NB4 (cell line): ENCODE data around the gene CCDC9B.
A peak's percentile ranks its signal among the peaks of the same experiment; 100 is the strongest.

ENCODE experiments used
- DNase-seq: peaks from one replicate; pipeline ENCODE4 v3.0.0; 2010; ENCODE audit warnings: low read depth
- H3K4me3 ChIP-seq: one replicate; pipeline ENCODE4 v1.5.1; 2011; ENCODE audit warnings: mild to moderate bottlenecking, low read depth, low read length, moderate library complexity
- MYC ChIP-seq: IDR thresholded peaks from 2 replicates; pipeline ENCODE4 v1.6.1; 2011; ENCODE audit warnings: low read depth, low read length
- POLR2A ChIP-seq: IDR thresholded peaks from 2 replicates; pipeline ENCODE4 v1.6.1; 2011; ENCODE audit warnings: mild to moderate bottlenecking; ENCODE audit not compliant: insufficient read length; ENCODE audit errors: extremely low read depth
- TF ChIP-seq, protein P1 (sequence below): IDR thresholded peaks from one replicate; pipeline ENCODE4 v1.5.1; 2012; ENCODE audit warnings: low read depth, low read length
- TF ChIP-seq, protein P2 (sequence below): IDR thresholded peaks from 2 replicates; pipeline ENCODE4 v1.6.1; 2011; ENCODE audit warnings: low read depth, low read length

Gene CCDC9B

DNA sequence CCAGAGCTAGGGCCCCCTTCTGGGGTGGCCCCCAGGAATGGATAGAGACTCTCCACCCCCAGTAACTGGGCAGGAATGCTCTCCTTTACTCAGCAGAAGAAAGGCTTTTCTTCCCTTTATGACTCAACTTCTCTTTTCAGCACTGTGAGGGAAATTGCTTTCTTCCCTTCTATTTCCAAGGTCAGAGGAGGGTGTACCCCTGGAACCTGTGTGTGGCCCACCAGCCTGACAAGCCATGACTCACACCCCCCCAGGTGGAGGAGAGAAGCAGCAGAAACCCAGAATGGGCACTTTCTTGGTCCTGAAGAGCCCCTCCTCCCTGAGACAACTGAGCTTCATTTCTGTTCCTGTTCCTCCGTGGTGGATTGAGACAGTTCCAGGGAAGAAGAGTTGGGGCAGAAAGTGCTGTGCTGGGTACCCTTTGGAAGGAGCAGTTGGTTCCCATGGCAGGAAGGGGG, 55.2 kb downstream of the CCDC9B start:
- no peak for TF ChIP-seq MYC
- TF ChIP-seq, protein P1, sequence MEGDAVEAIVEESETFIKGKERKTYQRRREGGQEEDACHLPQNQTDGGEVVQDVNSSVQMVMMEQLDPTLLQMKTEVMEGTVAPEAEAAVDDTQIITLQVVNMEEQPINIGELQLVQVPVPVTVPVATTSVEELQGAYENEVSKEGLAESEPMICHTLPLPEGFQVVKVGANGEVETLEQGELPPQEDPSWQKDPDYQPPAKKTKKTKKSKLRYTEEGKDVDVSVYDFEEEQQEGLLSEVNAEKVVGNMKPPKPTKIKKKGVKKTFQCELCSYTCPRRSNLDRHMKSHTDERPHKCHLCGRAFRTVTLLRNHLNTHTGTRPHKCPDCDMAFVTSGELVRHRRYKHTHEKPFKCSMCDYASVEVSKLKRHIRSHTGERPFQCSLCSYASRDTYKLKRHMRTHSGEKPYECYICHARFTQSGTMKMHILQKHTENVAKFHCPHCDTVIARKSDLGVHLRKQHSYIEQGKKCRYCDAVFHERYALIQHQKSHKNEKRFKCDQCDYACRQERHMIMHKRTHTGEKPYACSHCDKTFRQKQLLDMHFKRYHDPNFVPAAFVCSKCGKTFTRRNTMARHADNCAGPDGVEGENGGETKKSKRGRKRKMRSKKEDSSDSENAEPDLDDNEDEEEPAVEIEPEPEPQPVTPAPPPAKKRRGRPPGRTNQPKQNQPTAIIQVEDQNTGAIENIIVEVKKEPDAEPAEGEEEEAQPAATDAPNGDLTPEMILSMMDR = no peak
- no peak for TF ChIP-seq POLR2A
- TF ChIP-seq, protein P2, sequence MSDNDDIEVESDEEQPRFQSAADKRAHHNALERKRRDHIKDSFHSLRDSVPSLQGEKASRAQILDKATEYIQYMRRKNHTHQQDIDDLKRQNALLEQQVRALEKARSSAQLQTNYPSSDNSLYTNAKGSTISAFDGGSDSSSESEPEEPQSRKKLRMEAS = no peak
- H3K4me3 ChIP-seq = no peak overlapping the region
- peak; percentile 22 for DNase-seq

DNA sequence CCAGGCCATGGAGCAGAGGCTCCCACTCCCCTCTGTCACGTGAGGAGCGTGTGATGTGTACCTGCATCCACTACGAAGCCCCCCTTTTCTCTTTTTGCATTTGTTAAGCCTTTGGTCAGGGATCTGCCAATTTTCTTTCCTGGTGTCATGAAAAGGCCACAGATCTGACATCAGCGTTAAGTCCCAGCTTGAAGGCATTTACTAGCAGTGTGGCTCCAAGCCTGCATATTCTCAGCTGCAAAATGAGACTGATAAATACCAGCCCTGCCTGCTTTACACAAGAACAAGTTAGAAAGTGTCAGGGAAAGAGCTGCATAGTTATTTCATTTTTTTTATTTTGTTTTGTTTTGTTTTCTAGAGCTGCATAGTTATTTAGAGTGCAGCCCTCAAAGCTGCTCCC, 55.6 kb downstream of the CCDC9B start:
- TF ChIP-seq, protein P1 = no peak
- TF ChIP-seq, protein P2 = no peak
- no peak for TF ChIP-seq POLR2A
- no peak for TF ChIP-seq MYC
- DNase-seq = peak; percentile 27
- no peak overlapping the region for H3K4me3 ChIP-seq

DNA sequence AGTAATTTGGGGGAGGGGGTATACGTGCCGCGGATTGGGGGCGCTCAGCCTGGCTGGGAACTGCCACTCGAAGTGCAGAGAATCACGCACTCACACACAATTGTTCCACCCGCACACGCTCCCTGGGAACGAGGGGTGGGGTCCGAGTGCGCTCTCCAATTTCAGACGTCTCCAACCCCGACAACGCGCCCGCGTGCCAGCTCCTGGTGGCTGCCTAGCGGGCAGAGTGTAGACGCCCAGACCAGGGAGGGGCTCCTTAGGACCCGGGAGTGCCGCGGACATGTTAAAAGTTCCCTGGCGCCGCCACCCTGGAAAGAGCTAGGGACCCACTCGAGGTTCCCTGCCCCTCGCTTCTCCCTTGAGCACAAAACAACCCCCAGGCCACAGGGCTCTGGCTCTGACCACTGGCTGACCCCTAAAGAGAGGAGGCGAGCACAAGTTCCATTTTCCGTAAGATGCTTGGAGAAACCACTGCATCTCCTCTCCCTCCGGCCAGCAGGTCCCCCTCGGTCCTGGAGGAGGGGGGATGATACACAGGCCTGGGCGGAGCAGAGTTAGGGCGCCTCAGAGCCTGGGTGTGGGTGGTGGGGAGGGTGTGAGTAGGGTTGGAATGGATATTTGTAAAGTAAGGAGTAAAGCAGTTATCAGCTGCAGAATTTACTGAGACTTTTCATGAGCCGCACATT, 57.0 kb downstream of the CCDC9B start:
- peak; percentile 11 for DNase-seq
- H3K4me3 ChIP-seq = no peak overlapping the region
- TF ChIP-seq, protein P1 = no peak
- TF ChIP-seq, protein P2 = no peak
- TF ChIP-seq MYC (no peak), POLR2A (no peak)

DNA sequence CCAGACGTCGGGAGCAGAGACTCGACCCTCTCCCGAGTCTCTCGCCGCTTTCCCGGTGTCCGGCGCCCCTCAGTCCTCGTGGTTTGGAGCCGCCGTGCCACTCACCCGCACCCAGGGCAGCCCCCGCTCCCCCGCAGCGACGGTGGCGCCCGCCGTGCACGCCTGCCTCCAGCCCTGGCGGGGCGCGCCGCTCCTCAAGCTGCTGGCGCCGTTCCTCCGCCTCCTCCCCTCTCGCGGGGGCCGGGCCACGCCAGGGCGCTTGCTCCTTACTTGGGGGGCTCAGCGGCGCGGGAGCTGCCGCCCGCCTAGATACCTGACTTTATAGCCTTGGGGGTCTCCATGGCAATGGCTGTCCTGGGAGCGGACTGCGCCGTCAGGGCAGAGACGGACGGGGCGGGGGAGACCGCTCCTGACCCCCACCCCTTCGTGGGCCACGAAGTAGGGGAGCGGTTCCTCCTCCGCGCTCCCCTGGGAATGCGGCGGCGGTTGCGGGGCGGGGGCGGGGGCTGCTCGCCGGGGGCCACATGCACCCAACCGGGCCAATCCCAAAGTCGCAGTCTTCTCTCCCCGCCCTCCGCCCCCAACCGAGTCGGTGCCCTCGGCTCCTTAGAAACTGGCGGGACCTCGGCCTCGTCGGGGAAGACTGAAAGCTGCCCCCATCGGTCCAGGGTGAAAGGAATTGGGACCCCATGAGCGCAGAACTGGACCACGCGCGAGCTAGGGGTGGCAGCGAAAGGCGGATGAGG, 57.7 kb downstream of the CCDC9B start, which contains the start of gene ANKRD63:
ANKRD63 (minus strand) TSS at position 196 of the 746 bp plus-strand sequence. CDS start 478 bp downstream, outside the sequence.
- peak; percentile 80 for DNase-seq
- H3K4me3 ChIP-seq = peak within 1 kb of the TSS; percentile 32
- TF ChIP-seq, protein P1 = no peak
- TF ChIP-seq, protein P2 = no peak
- TF ChIP-seq POLR2A = no peak
- no peak for TF ChIP-seq MYC

DNA sequence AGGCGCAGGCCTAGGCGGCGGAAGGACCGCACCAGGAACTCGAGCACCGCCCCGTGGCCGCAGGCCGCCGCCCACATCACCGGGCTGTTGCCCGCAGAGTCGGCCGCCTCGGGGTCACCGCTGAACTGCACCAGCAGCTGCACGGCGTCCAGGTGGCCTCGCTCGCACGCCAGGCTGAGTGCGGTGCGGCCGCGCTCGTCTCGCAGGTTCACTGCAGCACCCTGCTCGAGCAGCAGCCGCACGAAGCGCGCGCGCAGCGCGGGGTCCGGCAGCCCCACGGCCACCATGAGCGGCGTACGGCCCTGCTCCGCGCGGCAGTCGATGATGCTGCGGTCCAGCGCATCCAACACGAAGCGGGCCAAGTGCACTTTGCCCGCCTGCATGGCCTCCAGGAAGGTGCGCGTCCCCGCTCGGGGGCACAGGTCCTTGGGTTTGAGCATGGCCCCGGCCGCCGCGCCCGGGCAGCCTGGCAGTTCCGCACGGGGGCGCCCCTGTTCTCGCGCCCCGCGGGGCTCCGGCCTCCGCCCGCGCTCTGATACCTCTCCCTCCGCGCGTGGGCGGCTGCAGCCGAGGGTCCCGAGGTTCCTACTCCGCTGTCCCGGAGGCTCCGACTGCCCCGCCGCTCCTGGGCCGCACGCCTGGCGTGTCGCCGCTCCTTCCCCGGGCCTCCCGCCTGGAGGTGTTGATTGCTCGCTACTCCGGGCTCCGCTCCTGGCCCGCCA, 58.4 kb downstream of the CCDC9B start:
- TF ChIP-seq, protein P1 = peak; percentile 5
- TF ChIP-seq MYC (peak; percentile 36; the same call in 1 of the 2 replicates), POLR2A (no peak)
- TF ChIP-seq, protein P2 = peak; percentile 7; the same call in 1 of the 2 replicates
- H3K4me3 ChIP-seq = peak overlapping the region; percentile 32
- DNase-seq = peak; percentile 73
